Osteoblast (primary cell): ENCODE results near the gene PRADC1. TPM values are rescaled to one million over a fixed set of nuclear protein-coding genes. Genes with fewer than 3 reads are reported as not detected.

Source experiments
- DNase-seq: peaks from one replicate; pipeline ENCODE4 v3.0.0; 2011; ENCODE audit warnings: low spot score, mixed read lengths; ENCODE audit not compliant: insufficient read length; ENCODE audit errors: missing footprints
- H2AFZ ChIP-seq: 2 replicates; pipeline ENCODE4 v1.6.0; 2011; ENCODE audit warnings: mild to moderate bottlenecking, low read length
- H3K27ac ChIP-seq: 2 replicates; pipeline ENCODE4 v1.5.1; 2011; ENCODE audit warnings: mild to moderate bottlenecking, low read depth, low read length, moderate library complexity
- H3K27me3 ChIP-seq: 2 replicates; pipeline ENCODE4 v1.6.0; 2012; ENCODE audit warnings: mild to moderate bottlenecking, control low read depth, inconsistent platforms, low read length, moderate library complexity; ENCODE audit not compliant: insufficient read depth
- H3K36me3 ChIP-seq: 2 replicates; pipeline ENCODE4 v1.5.1; 2011; ENCODE audit warnings: mild to moderate bottlenecking, low read length, control low read depth, moderate library complexity; ENCODE audit not compliant: insufficient read depth
- H3K4me1 ChIP-seq: 2 replicates; pipeline ENCODE4 v1.5.1; 2011; ENCODE audit warnings: mild to moderate bottlenecking, low read length, control low read depth, moderate library complexity; ENCODE audit not compliant: insufficient read depth
- H3K4me2 ChIP-seq: 2 replicates; pipeline ENCODE4 v1.6.0; 2011; ENCODE audit warnings: mild to moderate bottlenecking, low read length; ENCODE audit not compliant: insufficient read depth
- H3K4me3 ChIP-seq: fragments of 200-600 bp; sonication (generic); 3 replicates; pipeline ENCODE4 v1.5.1; 2012; ENCODE audit warnings: mild to moderate bottlenecking, low read length, inconsistent platforms; ENCODE audit not compliant: insufficient read depth
- H3K79me2 ChIP-seq: 2 replicates; pipeline ENCODE4 v1.6.0; 2012; ENCODE audit warnings: mild to moderate bottlenecking, low read length, control low read depth, inconsistent platforms; ENCODE audit not compliant: insufficient read depth
- H3K9me3 ChIP-seq: 2 replicates; pipeline ENCODE4 v1.5.1; 2011; ENCODE audit warnings: low read depth, low read length, control low read depth
- H4K20me1 ChIP-seq: 2 replicates; pipeline ENCODE4 v1.6.0; 2012; ENCODE audit warnings: mild to moderate bottlenecking, low read length, control low read depth; ENCODE audit not compliant: insufficient read depth
- total RNA-seq: library from RNA; depleted of rRNA; stranded (reverse); fragments of >200 nt; gene quantifications from 2 replicates; pipeline ENCODE4 v1.2.3, GENCODE V29; 2012
- TF ChIP-seq, protein P1 (sequence below): IDR thresholded peaks from 2 replicates; pipeline ENCODE4 v1.5.1; 2011; ENCODE audit warnings: mild to moderate bottlenecking, low read depth, low read length, moderate library complexity; ENCODE audit errors: extremely low read depth

Gene PRADC1
- total RNA-seq, 1 donor, result 15.9 TPM

DNA sequence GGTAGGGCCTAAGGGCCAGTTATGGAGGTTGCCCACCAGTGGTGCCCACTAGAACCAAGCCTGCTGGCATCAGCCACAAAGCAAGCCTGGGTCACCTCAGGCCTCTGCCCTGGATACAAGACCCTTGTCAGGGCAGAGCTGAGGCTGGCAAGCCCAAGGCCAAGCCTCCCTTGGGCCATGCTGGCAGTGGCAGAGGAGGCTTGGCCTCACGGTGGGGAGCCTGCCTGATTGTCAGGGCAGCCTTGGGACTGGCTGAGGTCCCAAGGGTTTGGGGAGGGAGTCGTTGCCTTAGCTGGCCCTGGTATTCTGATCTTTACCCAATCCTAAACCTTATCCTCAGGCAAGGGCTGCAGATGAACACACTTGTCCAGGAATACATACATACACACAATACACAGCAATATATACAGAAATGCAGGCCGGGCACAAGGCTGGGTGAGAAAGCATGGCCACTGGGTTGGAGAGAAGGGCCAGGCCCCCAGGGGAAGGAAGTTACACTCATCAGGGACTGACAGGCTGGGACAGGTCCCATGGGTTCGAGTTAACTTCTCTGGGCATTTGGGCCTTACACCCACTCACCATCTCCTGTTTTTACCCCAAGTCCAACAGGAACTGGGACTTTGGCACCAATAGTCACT lies 22.1 kb upstream of the PRADC1 start:
- Histone ChIP-seq H3K4me3 (no peak overlapping the region), H3K79me2 (no peaks in the 10 kb centered on the region), H2AFZ (no peak overlapping the region), H3K36me3 (peaks cover 40% of the 10 kb centered on the region), H4K20me1 (peaks cover 16% of the 10 kb centered on the region), H3K4me1 (no peaks in the 10 kb centered on the region), H3K27me3 (no peaks in the 10 kb centered on the region), H3K9me3 (no peaks in the 10 kb centered on the region), H3K4me2 (no peak overlapping the region), H3K27ac (no peak overlapping the region)
- TF ChIP-seq, protein P1, sequence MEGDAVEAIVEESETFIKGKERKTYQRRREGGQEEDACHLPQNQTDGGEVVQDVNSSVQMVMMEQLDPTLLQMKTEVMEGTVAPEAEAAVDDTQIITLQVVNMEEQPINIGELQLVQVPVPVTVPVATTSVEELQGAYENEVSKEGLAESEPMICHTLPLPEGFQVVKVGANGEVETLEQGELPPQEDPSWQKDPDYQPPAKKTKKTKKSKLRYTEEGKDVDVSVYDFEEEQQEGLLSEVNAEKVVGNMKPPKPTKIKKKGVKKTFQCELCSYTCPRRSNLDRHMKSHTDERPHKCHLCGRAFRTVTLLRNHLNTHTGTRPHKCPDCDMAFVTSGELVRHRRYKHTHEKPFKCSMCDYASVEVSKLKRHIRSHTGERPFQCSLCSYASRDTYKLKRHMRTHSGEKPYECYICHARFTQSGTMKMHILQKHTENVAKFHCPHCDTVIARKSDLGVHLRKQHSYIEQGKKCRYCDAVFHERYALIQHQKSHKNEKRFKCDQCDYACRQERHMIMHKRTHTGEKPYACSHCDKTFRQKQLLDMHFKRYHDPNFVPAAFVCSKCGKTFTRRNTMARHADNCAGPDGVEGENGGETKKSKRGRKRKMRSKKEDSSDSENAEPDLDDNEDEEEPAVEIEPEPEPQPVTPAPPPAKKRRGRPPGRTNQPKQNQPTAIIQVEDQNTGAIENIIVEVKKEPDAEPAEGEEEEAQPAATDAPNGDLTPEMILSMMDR, result no peak
- DNase-seq, result peak; percentile 35

DNA sequence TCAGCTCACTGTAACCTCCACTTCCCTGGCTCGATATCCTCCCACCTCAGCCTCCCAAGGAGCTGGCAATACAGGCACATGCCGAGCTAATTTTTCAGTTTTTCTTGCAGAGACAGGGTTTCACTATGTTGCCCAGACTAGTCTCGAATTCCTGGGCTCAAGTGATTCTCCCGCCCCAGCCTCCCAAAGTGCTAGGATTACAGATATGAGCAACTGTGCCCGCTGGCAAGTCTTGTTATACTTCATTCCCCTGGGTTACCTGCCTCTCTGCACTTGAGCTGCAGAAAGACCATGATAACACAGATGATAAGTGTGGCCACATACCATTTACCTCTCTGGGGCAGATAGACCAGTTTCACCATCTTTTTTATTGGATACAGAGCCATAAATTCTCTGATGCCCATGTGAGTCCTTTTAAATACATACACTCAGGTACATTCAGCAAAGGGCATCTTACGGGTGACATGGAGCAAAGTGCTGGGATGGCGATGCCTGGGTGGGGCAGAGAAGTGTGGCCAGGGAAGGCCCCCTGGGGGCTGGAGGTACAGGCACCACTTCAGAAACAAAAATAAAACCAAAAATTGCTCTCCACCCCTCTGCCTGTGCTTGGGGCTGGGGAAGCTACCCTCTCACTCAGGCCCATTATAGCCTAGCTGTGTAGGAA lies 21.4 kb upstream of the PRADC1 start:
- peak; percentile 52 for DNase-seq
- Histone ChIP-seq H3K36me3 (peaks cover 47% of the 10 kb centered on the region), H3K27me3 (no peaks in the 10 kb centered on the region), H3K27ac (no peak overlapping the region), H4K20me1 (peaks cover 16% of the 10 kb centered on the region), H3K4me2 (no peak overlapping the region), H2AFZ (no peak overlapping the region), H3K79me2 (no peaks in the 10 kb centered on the region), H3K9me3 (no peaks in the 10 kb centered on the region), H3K4me3 (no peak overlapping the region), H3K4me1 (no peaks in the 10 kb centered on the region)
- TF ChIP-seq, protein P1, result no peak

DNA sequence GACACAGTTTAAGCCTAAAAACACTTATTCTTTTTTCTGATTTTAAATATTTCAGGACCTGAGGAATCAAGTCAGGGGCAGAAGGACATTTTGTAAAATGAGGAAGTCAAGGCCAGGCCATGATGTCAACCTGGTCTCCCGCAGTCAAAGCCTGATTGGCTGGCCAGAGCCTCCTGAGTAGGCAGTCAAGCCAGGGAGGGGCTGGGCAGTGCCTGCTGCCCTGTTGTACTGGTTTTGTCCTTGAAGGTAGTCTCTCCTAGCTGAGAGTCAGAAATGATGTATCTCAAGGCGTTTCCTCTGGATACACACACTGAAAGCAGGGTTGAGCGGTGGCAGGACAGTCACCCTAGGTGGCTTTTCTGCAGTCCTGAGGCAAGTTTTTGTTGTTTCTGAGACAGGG lies 20.9 kb upstream of the PRADC1 start:
- Histone ChIP-seq H3K4me2 (no peak overlapping the region), H3K27me3 (no peaks in the 10 kb centered on the region)

DNA sequence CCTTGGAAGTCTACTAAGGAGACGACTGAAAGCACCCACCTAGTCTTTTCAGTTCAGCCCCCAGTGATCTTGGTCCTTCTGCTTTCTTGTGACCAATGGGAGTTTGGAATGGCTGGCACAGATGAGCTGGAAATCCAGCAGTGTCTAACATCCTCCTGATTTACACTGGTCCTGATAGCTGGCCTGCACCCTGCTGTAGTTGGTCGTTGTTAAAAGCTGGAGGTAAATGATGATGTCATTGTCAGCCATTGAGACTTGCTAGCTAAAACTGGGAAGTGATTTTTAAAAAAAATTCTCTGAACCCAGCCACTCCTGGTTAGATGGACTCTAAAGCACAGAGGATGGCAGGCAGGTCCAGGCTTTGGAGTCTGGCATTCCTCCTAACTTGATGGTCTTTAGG lies 20.4 kb upstream of the PRADC1 start:
- DNase-seq, result peak; percentile 30
- Histone ChIP-seq H3K4me2 (no peak overlapping the region), H3K27ac (no peak overlapping the region), H4K20me1 (peaks cover 16% of the 10 kb centered on the region), H3K36me3 (peaks cover 57% of the 10 kb centered on the region), H3K4me1 (no peaks in the 10 kb centered on the region), H3K27me3 (no peaks in the 10 kb centered on the region), H3K79me2 (no peaks in the 10 kb centered on the region), H2AFZ (no peak overlapping the region), H3K9me3 (no peaks in the 10 kb centered on the region), H3K4me3 (no peak overlapping the region)
- TF ChIP-seq, protein P1, result no peak

More for the DNA sequence above, 20.9 kb upstream of the PRADC1 start:
- TF ChIP-seq, protein P1, result no peak
- Histone ChIP-seq H3K36me3 (peaks cover 52% of the 10 kb centered on the region), H3K79me2 (no peaks in the 10 kb centered on the region), H4K20me1 (peaks cover 16% of the 10 kb centered on the region), H3K4me1 (no peaks in the 10 kb centered on the region), H3K27ac (no peak overlapping the region), H2AFZ (no peak overlapping the region), H3K9me3 (no peaks in the 10 kb centered on the region), H3K4me3 (no peak overlapping the region)
- DNase-seq, result no peak
